Suppressor macrophage treated with lipopolysaccharide for 1 hour (primary cell): ENCODE data around the gene CRIM1.
"Not testable (repeated sequence)": the region's sequence is repeated elsewhere in the genome, so short reads cannot be mapped to it uniquely, and the experiment has no call there.

Source experiments
- DNase-seq, 3 donors: peaks; one replicate each; pipeline ENCODE4 v3.0.0-alpha.2; 2020 to 2022

The CRIM1 gene, protein sequence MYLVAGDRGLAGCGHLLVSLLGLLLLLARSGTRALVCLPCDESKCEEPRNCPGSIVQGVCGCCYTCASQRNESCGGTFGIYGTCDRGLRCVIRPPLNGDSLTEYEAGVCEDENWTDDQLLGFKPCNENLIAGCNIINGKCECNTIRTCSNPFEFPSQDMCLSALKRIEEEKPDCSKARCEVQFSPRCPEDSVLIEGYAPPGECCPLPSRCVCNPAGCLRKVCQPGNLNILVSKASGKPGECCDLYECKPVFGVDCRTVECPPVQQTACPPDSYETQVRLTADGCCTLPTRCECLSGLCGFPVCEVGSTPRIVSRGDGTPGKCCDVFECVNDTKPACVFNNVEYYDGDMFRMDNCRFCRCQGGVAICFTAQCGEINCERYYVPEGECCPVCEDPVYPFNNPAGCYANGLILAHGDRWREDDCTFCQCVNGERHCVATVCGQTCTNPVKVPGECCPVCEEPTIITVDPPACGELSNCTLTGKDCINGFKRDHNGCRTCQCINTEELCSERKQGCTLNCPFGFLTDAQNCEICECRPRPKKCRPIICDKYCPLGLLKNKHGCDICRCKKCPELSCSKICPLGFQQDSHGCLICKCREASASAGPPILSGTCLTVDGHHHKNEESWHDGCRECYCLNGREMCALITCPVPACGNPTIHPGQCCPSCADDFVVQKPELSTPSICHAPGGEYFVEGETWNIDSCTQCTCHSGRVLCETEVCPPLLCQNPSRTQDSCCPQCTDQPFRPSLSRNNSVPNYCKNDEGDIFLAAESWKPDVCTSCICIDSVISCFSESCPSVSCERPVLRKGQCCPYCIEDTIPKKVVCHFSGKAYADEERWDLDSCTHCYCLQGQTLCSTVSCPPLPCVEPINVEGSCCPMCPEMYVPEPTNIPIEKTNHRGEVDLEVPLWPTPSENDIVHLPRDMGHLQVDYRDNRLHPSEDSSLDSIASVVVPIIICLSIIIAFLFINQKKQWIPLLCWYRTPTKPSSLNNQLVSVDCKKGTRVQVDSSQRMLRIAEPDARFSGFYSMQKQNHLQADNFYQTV

DNA sequence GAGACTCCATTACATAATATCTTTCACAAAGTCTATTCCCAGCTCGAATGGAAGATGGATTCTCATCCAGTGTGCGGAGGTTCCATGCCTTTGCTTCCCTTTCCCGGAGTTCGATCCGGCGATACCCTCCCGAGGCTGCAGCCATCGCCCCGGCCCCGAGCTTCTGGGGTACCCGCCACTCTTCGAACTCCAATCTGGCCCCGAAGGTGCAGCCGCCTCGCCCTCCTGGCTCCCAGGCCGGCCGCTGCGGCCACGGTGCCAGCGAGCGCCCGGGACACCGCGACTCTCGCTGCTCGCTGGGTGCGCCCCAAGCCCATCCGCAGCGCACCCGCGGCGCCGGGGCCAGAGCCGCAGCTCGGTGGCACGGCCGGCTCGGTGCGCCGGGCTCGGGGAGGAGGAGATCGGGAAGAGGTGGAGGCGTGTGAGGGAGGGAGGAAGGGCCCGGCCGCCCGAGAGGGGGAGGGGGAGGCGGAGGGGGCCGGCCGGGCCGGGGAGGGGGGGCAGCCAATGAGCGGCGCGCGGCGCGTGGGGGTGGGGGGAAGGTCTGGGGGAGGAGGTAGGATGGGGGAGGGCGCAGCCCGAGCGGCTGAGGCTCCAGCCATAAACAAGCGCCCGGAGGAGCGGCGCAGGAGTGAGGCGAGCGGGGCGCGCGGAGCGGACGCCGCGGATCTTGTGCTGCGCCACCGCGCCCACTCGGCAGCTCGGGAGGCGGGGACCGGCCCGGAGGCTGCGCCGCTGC, at the start of gene CRIM1:
Gene CRIM1 (plus strand): TSS at position 628 of the 739 bp plus-strand sequence. CDS start 515 bp downstream, outside the sequence.
- DNase-seq: peak; percentile 67 to 88 (median 76)

DNA sequence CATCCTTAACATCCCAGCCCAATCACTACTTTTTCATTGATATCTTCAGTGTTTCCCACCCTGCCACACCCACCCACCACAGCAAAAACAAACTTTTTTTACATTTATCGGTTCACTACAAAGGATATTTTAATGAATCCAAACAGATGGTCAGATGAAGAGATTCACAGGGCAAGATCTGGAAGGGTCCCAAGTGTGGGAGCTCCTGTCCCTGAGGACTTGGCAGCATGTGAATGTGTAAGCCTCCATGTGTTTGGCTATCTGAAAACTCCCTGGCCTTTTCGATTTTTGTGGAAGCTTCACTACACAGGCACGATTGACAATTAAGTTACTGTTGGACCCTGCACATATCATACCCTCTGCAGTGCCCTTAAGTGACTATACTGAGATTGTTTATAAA, 48.1 kb upstream of the CRIM1 start:
- DNase-seq: no peak

DNA sequence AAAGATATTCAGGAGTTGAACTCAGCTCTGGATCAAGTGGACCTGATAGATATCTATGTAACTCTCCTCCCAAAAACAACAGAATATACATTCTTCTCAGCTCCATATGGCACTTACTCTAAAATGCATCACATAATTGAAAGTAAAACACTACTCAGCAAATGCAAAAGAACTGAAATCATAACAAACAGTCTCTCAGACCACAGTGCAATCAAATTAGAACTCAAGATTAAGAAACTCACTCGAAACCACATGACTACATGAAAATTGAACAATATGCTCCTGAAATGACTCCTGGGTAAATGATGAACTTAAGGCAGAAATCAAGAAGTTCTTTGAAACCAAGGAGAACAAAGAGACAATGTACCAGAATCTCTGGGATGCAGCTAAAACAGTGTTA, 45.1 kb upstream of the CRIM1 start:
- DNase-seq: not testable (repeated sequence)

DNA sequence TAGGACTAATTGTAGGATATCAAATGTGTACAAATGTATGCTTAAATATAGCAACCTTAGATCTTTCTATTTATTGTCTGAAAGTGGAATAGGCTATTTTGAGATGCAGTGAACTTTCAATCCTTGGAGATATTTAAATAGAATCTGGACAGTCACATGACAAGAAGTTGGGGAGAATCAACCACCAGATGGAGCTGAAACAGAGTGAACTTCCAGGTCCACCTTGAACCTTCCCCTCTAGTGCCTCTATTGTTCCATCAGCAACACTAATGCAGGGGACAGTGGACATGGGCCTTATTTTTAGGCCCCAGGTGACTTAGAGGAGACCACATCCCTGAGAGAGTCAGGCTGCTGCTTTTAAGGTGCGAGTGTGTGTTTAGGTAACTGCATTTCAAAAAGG, 37.0 kb upstream of the CRIM1 start:
- DNase-seq: peak in 2 of 3 donors; percentile 3 to 7

DNA sequence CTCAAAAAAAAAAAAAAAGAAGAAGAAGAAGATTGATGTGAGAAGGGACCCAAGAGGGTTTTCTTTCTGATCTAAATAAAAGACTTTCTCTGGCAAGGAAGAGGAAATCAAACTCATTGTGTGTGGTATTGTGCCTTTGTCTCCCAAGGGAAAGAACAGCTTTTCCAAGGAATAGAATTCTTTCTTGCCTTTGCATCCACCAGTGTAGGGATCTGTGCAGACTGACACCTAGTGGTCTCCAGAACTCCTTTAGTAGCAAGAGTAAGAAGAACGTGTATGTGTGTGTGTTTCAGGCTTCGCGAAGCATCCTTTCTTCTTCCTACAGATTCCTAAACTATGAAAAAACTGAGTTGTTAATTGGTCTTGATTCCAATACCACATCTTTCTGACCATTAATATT, 33.5 kb upstream of the CRIM1 start:
- DNase-seq: no peak

DNA sequence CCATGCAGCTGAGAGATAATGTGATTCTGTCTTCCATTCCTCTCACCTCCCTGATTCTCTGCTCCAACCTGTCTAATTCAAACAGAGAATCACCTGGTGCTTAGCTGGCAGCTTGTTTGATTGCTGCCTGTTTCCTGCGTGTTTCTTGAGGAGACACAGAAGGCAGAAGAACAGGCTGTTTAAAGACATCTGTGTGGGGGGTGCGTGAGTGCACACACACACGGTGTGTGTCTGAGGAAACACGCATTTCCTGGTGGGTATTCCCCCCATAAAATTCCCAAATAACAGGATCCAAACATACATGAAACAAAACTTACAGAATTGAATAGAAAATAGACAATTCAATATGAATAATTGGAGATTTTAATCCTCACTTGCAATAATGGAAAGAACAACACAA, 29.3 kb upstream of the CRIM1 start:
- no peak for DNase-seq

DNA sequence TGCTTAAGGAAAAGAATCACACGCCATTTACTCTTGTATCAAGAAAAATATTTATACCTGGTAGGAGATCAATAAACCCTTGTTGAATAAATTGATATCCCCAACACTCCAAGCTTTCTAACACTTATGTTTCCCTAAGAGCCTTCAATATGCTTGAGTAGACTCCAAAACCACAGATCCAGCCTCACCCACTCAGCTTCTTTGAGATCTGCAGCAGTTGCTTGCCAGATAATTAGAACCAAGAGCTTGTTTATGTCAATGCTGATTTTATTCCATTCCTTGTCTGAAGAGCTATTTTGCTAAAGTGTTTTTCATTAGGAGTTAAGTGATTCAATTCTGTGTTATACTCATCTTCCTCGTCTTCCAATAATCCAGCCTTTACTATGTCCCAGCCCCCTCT, 26.3 kb upstream of the CRIM1 start:
- DNase-seq: no peak

DNA sequence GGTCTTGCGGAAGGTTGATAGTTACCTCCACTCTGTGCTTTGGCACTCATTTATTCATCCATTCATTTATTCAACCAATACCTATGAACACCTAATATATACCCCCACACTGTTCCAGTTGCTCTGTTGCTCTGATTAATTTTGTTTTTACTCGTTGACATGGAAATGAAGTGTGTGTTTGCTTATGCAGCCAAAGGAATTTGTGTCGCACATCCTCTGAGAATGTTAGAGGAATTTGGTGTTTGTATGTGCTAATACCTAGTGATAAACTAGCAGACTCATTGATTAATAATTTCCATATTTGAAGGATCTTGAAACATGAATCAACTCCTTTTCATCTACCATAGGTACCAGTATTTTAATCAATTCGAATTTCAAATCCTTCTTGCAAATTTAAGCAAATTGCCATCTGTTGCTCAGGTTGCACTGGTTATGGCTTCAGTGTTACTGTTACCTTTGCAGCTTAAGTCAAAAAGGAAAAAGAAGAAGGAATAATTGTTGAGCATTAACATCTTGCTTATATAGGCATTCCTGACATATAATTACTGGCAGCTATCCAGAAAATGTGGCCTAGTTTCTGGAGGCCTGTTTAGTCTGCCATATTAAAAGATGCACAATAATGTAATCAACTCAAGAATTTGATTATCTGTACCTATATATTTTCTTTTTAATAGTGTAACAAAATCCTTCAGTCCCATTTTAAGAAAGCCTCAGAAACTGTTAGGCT, 25.7 kb upstream of the CRIM1 start:
- no peak for DNase-seq

DNA sequence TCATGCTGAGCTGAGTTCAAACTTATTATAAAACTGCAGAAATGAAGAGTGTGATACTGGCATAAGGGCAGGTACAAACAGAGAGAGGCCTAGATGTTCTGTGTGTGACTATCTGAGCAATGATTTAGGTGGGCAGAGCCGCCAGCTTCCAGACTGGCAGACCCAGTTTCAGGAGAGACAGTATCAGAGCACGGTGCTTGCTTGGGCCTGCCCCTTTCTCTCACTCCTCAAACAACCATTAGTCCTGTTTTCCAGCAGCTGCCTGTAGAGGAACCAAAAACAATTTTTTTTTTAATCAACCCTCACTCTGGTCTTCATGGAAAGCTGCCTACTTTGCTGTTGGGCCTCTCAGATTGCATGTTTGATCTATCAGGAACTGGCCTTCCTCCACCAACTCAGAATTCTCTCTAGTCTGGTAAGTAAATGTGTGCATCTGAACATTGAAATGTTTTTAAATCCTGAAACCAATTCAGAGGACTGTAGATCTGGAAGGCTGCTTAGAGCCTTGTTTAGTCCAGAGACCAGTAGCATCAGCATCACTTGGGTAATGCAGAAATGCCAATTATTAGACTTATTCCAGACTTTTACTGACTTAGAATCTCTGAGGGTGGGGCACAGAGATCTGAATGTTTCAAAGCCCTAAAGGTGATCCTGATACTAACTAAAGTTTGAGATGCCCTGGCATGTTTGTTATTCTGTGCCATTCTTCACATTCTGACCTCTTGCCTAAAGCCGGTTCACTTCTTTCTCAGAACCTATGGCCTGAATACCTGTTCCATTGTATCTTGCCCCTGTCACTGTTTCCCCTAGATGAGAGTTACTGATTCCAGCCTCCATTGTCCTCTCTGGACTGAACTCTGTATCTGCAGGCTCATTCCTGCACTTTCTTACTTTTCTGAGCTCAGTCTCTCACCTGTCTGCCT, 24.8 kb upstream of the CRIM1 start:
- DNase-seq: no peak

DNA sequence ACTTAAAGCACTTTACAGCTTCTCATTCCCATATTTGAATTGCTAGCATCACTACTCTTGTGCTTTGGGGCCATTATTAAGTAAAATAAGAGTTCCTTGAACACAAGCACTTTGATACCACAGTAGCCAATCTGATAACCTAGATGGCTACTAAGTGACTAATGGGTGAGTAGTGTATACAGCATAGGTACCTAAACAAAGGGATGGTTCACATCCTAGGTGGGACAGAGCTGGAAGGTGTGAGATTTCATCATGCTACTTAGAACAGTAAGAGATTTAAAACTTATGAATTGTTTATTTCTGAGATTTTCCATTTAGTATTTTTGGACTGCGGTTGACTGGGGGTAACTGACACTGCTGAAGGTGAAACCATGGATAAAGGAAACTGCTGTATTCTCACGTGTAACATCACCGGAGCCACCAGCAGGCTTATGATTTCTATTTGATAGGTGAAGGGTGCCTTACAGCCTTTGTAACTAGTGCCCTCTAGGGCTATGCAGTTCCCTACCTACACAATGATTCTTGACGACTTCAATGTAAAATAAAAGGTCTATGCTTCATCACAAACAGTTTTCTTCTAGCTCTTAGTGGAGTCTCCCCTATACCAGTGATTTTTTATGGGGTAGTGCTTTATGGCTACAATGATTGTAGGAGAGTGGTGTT, 22.1 kb upstream of the CRIM1 start:
- DNase-seq: no peak

DNA sequence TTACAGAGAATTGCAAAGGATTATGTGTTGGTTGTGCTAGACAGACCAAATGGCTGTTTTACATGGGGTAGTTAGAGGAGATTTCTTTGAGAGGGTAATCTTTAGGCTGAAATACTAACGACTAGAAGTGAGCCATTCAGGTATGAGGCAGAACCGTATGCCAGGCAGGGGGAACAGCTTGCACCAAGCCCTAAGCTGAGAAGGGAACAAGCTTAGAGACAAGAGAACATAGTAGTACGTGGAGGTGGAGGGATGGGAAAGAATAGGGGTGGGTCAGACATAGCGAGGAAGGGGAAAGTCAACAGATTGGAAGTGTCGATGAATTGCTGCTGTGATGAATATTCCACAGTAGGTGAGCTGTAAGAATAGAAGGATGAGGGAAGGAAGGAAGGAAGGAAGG, 20.0 kb upstream of the CRIM1 start:
- no peak for DNase-seq

DNA sequence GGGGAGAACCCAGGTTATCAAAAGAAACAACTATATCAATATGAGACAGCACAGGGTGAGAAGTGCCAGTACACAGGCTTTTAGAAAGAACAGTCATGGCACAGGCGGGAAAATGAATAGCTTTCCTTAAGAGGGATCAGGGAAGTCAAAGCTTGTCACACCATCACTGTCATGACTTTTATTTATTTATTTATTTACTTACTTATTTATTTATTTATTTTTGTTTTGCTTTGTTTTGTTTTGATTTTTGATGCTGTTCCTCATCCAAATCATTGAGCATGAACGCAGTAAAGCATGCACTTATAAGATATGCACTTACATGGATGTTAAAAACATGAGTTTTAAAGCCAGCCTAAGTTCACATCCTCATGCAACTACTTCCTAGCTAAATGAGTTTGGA, 19.3 kb upstream of the CRIM1 start:
- no peak for DNase-seq

DNA sequence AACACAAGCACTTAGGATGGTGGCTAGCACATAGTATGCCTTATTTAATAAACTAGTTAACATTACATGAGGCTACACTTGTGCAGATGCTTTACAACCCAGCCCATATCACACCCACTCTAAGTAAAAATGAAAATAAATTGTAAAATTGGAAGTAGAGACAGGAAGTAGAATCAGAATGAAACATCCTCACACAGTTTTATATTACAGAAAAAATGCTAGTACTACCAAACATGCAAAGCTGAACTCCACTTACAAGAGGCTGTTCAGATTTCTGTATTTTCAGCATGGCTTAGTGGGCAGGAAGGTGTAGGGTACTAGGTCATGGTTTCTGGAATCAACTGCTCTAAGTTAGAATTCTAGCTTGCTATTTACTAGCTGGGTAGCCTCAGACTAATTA, 18.2 kb upstream of the CRIM1 start:
- no peak for DNase-seq

DNA sequence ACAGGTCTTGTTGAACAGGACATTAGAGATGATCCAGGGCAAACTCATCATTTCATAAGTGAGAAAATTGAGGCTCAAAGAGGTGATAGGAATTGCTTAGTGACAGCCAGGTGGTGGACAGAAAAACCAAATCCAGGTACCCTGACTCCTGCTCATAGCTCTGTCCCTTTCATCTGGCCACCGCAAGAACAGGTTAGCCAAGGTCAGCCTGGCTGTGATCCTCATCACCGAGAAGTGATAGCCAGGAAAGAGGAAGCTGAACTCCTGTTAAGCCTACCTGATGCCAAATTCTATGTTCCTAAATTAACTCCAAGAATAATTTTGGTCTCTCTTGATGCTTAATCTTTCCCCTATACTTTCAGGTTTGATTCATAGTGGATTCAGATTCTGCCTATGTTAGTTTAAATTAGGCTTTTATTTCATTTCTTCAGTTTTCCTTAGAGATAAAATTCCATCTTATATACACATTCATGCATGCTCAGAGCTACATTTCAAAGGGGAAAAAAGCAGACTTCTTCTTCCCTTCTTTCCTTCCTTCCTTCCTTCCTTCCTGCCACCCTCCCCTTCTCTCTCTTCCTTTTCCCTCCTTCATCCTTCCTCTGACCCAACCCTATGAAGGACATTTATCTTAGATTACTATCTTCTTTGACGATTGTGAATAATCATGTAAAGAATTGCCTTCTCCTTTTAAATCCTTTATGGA, 17.3 kb upstream of the CRIM1 start:
- DNase-seq: no peak

DNA sequence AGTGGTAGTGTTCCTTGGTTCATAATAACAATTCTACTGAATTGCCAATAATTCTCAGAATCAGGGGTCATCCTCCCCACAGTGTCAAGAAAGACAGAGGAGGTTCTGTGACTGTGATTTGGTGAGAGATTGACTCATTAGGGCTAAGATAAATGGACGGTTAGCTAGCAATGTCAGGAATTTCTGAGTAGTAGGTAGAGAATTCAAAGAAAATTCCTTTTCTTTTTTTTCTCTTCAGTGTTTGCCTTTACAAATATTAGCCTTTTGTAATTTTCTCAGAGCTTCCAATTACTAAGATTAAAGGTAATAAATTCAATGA, 16.8 kb upstream of the CRIM1 start:
- no peak for DNase-seq

DNA sequence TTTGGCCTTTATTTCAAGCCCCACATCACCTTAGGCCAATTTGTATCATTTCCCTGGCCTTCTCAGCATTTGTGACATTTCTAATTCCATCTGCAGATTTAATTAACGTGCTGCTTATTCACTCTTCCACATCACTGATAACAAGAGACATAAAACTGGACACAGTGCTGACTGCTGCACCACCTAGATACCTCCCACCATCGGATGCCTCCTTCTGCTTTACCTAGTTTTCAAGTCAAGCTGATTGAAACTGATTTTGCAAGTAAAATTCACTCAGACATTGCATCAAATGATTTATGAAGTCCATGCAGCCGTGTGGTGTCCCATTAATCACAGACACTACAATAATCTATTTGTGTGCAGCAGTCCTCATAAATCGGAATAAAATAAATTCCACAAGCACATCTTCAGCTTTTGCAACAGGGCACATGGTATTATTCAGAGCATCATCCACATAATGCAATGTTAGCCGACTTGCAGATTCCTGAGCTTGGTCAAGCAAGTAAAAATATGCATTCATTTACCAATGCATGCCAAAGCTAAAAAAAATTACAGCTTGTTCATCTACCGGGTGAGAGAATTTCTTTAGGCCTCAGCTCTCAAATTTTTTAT, 15.9 kb upstream of the CRIM1 start:
- no peak for DNase-seq

DNA sequence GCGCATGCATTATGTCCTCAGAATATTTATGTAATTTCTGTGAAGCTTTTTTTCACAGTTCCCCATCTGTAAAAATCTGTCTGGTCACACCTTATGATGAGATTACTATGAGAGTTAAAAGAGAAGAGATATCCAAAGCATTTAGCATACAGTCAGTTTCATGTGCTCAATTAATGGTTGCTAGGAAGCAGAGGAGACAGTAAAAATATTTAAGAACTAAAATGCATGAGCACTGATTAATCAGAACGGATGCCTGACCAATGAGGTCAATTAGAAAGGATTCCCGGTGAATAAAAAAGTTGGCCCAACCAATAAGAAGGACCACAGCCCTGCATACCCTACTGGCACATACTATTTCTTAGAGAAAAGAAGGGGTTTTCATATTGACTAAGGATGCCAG, 12.0 kb upstream of the CRIM1 start:
- DNase-seq: no peak

DNA sequence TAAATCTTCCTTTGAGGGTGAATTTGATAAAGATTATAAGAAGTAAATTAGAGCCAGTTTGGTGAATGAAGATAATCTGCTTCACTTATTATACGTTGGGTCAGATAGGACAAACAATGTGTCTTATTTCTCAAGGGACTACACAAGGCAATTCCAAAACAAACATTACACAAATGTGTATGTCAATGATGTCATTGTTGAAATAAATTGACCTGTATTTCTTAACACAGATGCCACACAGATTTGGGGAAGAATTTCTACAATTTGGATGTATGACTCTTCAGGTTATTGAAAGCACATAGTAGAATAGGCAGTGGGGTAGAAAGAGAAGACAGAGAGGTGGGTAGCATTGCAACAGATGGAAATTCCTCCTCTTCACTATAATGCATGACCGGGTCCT, 6.9 kb upstream of the CRIM1 start:
- DNase-seq: no peak

DNA sequence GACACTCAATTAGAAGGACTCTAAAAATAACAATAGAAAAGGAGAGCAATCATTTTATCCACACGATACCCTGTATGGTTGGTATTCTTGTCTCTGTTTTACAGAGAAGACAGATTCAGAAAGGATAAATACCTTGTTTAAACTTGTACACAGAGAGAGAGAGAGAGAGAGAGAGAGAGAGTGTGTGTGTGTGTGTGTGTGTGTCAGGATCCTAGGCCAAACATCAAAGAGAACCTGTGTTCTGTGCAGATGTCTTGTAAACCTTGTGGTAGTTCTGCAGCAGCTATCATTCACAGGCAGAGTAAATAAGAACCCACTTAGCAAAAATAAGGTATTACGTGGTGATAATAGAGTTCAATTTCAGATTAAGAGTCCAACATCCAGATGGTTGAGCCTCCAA, 4.3 kb upstream of the CRIM1 start:
- DNase-seq: no peak
